Inflammatory macrophage treated with lipopolysaccharide for 4 hours (primary cell): ENCODE data around the gene SAE1.

ENCODE experiments used
- DNase-seq: peaks from one replicate; pipeline ENCODE4 v3.0.0-alpha.2; 2020

The SAE1 gene

DNA sequence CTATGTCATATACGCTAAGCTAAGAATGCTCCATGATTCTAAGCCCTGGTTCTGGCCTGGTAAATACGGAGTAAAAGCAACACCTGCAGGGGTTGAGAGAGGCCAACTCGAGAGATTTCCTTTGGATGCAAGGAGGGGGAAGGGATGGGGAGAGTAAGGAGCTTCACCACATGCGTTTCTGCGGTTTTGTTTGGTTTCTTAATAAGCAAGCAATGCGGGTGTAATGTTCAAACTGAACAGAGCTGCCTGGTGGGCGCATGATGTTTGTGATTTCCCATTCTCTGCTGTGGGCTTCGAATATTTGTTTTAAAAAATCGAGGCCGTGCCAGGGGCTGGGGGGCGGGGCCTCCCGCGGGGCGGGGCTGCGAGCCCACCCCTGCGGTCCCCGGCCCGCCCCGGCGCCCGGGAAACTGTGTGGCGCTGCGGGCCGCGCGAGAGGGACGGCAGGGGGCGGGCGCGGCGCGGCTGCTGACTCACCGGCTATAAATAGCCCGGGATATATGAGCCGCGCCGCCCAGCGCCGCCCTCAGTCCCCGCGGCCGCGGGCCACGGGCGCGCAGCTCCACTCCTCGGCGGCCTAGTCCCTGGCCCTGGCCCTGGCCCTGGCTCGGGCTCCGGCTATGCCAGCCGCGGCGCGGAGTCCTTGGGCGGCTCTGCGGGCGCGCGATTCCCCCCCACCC is 95.3 kb downstream of the SAE1 start:
- DNase-seq: peak; percentile 83

DNA sequence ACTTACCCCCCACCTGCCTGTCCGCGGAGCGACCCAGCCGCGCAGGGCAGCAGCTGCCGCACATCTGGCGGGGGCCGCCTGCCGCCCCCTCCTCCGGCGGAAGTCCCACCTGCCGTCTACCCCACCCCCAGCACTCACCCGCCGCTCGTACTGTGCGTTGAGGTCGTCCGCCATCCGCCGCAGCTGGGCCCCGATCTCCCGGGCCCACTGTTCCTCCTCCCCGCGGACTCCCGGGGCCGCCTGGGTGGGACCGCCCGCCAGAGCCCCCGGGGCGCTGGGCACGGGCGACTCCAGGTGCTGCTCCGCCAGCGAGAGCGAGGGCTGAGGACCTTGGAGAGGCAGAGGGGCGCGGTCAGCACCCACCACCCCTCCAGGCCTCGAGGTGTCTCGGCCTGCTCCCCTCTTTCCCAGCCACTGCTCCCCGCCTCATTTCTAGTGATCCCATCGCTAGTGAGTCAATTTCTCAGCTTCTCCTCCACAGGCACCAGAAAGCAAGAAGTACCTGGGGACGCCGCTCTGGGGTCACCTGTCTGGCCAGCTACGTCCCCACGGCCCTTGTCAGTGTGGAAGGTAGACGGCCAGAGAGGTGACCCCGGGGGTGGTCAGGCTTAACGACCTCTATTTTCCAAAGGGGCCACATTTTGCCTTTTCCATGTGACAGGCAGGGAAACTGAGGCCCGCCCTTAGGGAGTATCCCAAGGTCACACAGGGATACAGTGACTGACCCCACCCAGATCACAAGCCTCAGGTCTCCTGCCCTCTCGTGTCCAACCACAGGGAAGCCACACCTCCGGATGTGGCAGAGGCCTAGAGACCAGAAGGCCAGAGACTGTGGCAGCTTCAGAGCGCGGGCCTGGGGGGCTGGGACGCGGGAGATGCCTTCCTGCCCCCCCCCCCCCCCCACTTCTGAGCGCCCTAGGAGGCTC is 96.1 kb downstream of the SAE1 start:
- peak; percentile 94 for DNase-seq

DNA sequence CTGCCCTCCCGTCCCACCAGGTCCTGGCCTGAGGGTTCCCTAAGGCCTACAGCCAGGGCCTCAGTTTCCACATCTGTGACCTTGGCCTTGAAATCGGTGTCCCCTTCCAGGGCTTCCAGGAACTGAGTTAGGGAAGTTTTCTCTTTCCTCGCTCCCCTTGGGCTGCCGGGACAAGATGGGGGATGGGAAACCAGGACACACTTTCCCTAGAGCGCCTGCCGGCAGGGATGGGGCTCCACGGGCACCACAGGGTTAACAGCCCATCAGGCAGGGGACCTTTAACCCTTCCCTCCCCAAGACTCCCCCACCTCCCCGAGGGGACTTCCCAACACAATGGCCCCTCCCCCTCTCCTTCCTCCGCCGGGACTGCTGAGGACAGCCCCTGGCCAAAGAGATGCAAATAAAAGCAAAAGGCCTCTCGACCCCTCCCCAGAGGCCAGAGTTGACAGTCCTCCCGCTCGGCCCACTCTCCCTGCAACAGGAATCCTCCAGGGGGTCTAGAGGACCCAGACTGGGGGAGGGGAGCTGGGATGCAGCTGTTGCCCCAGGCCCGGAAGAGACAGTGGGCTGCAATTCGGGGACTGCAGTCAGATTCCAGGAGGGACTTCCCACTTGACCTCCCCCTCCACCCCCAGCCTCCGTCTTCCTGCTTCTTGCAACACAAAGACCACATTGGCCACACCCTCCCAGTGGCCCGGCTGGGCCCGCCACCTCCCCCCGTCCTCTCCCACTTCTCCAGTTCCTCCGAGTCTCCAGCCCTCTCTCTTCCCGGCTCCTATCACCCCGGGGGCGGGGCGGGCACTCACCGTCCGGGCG is 96.9 kb downstream of the SAE1 start:
- peak; percentile 93 for DNase-seq

DNA sequence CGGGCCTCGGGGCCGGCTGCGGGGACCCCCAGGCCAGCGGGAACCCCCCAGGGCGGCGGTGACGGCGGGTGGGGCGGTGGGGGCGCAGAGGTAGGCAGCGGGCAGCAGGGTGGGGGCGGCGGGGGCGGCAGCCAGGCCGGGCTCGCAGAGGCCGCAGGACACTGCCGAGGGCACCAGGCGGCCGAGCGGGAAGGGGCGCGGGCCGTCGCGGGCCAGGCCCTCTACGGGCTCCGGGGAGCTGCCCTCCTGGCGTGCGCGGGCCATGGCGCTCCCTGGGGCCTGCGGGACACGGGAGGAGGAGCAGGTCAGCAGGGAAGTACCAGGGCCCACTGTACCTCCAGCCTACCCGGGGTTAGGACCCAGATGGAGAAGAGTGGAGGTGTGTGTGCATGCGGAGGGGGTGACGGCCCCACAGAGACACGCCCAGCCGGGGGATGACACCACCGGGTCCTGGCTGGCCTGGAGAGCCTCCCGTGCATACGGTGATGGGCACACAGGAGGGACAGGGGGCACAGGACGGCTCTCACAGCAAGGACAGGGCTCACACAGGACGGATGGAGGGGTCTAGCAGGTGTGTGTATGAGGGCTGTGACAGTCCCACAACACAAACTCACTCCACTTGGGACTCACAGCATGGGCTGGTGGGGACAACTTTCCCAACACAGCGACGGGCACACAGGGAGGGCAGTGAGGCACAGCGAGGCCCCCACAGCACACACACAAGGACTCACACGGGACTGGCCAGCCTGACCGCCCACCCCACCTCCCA is 97.7 kb downstream of the SAE1 start:
- peak; percentile 35 for DNase-seq

DNA sequence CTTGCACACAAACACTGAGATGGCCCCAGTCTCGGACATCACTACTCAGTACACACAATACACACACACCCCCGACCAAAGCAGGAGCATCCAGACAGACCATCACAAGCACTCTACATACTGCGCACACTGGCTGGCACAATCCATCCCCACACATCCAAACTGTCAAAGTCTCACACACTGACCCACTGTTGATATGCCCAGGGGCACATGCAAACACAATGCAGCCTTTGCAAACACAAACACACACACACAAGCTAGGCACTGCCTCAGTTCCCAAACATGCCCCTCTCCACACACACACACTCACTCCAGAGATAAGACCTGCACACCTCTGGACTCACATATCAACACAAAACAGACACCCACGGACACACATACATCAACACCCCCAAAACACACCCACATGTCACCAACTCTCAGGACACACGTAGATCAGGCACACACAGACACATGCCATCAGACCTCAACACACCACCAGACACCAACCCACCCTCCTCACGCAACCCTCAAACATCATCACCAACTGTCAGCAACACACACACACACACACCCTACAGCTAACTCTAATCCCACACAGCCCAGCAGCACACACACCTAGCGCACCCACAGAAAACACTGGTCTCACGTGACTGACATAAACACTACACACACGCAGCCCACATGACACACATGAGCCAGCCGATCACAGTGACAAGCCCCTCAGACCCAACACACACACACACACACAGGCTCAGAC is 98.5 kb downstream of the SAE1 start:
- DNase-seq: peak; percentile 10

DNA sequence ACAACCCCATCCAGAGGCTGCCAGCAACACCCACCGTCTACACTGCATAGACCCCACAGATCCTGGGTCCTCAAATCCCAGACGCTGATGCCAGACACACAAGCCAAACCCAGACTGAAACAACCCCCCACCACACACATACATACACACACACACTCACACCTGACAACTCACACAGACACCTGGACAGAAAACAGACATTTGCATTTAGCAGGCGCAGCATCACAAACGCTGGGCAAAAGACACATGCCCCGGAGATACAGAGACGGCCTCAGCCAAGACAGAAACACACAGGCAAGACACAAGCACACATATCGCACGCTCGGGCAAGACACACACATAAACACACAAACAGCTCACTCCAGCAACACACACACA is 99.0 kb downstream of the SAE1 start:
- DNase-seq: no peak

DNA sequence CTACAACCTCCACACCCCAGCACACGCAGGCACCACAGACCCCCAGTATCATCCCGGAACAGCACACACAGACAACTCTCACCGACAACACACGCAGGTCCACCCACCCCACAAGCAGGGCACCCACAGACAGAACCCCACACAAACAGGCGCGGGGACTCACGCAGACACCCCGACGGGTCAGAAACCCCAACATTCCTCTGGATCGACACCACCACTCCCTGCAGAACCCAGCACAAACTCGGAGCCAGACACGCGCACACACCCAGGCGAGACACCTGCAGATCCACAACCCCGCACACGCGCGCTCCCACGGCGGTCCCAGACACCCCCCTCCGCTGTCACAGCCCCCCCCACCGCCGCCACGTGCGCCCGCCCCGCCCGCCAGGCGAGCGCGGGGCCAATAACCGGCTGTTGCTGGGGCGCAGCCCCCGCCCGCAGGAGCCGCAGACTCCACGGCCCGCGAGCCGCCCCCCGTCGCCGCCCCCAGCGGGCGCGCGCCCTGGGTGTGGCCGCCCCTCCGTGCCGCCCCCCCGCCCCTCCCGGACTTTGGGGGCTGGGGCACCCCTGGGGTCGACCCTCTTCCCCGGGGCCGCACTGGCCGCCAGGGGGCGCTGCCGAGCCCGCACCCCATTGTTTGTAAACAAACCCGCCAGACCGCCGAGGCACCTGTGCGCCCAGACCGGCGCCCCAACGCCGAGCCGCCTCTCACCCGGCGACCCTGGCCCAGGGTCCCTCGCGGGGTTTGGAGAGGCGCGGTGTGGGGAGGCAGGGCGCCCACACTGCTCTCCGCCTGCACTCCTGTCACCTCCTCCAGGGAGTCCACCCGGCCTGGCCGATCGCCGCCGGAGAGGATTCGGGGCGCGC is 99.7 kb downstream of the SAE1 start:
- DNase-seq: peak; percentile 36

DNA sequence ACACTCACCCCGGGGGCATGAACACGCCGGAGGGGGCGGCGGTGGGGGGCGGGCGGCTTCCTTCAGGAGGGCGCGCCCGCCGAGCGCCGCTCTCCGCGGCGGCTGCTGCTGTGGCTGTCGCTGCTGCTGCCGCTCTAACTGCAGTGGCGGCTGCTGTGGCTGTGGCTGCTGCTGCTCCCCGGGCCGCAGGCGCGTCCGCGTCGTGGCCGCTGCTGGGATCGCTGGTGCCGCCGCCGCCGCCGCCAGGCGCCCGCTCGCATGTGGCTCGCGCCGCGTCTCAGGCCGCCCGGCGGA is 100.2 kb downstream of the SAE1 start, which contains the start of gene BBC3:
BBC3 (minus strand) TSS at position 279 of the 294 bp plus-strand sequence. CDS start 2,768 bp downstream, outside the sequence.
- no peak for DNase-seq

DNA sequence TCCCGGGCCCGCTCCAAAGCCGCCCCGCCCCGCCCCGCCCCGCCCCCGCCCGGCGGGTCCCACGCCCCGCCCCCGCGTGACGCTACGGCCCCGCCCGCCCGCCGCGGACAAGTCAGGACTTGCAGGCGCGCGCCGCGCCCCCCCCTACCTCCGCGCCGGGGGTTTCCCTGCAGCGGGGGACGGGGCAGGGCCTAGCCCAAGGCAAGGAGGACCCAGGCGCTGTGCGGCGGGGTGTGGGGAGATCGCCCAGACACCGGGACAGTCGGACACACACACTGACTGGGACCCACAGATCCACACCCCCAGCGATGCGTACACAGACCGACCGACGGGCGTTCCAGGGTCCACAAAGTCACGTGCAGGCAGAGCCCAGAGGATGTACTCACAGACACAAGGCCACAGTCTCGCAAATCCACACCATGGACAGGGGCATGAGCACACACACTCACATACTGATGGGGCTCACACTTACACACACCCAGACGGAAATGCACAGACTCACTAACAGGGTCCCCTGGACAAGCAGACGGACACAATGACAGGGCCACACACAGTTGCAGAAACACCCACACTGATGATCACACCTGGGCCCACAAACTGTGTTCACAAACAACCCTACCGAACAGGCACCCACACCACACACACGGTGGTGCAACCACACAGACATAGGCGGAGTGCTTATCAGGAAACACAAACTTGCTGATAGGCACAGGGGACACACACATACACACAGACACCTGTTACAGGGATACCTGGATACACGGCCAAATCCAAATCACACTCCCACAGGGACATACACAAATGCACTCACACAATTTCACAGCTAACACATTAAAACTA is 100.8 kb downstream of the SAE1 start:
- DNase-seq: peak; percentile 86

DNA sequence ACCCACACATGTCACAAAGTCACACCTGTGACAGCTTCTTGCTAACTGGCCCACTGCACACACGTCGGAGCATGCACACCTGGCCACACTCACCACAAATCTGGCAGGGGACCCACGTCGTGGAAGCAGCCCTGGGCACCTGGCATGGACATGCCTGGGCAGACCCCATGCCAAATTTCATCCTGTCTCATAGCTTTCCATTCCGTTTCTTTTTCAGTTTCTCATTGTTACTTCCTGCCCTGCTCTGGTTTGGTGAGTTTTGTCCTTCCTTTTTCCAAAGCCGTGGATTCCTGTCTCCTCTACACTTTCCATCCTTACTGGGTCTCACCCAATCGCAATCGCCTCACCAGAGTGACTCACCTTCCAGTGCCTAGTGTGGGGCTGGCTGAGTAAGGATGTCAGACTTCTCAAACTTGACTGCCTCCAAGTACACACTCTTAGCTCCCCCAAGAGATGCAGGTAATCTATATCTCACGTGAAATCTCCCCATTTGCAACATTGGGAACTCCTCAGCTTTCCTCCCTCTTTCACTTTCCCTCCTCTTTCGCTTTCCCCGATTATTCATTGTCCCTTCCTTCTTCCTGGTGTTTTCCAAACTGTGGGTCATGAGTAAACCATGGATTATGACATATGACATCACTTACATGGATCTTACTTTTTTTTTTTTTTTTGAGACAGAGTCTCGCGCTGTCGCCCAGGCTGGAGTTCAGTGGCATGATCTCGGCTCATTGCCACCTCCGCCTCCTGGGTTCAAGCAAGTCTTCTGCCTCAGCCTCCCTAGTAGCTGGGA is 102.0 kb downstream of the SAE1 start:
- peak; percentile 86 for DNase-seq

DNA sequence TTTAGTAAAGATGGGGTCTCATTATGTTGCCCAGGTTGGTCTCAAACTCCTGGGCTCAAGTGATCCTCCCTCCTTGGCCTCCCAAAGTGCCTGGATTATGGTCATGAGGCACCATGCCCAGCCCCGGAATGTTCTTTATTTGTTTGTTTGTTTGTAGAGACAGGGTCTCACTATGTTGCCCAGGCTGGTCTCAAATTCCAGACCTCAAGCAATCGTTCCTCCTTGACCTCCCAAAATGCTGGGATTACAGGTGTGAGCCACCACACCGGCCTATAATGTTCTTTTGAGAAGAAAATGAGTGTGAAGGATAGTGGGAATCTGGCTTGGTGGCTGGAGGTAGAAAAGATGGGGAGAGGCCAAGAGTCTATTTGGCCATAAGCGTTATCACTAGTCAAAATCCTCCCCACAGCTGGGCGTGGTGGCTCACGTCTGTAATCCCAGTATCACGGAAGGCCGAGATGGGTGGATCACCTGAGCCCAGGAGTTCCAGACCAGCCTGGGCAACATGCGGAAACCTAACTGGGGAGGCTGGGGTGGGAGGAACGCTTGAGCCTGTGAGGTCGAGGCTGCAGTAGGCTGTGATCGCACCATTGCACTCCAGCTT is 105.5 kb downstream of the SAE1 start:
- DNase-seq: no peak

DNA sequence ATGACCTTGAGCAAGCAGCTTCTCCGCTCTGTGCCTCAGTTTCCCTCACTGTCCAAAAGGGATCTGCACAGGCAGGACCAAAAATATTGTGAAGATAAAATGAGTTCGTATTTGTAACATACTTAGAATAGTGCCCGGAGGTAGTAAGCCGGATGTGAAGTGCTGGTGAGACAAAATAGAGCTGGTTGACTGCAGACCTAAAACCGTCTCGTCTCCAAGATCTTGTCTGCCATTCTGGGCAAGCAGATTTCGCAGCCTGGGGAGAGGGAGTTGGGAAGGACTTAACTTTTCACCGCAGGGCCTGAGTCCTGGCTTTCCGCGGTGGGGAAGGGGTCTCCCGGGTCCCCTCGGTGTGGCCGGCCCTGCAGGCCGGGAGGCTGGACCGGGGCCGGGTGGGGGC is 108.5 kb downstream of the SAE1 start:
- DNase-seq: no peak

DNA sequence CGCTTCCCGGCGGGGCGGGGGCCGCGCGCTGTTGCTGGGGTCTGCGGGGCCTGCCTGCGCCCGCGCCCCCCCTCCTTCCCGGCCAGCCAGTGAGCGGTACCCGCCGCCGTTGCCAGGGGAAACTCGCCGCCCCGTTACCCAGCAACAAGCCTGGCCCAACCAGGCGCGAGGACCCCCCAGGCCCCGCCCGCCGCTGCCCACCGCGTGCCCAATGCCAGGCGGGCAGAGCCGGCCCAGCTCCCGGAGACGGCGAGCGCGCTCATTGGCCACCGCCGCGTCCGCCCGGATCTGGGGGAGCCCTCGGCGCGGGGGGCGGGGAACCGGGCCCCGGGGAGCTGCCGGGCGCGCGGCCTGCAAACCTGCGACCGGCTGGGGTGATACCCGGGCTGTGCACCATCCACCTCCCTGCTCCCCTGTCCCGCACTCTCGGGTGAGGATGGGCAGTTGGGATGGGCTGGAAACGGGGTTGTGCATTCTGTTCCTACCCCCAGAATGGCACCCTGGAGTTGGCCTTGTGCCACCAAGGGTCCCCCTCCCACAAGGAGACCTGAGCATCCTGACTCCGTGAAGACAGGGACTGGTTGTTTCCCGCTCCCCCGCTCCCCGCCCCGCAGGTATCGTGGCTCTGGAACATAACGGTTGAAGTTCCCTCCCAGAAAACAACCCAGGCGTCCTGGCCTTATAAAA is 109.1 kb downstream of the SAE1 start:
- no peak for DNase-seq

DNA sequence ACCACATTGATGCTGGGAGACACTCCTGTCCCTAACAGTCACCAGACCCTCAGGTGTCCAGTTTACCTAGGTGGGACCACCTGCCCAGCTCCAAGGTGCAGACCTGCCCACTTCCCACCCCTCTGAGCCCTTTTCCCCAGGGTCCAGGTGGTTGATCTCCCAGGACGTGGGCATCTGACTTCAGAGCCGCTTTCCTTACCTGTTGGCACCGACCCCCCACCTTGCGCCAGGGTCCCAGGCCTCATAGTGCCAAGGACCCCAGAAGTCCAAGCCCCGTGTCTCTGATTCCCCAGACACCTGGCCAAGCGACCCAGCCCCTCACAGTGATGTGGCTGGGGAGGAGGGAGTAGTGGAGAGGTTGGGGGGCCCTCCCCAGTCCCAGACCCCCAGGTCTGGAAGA is 109.9 kb downstream of the SAE1 start:
- DNase-seq: no peak

DNA sequence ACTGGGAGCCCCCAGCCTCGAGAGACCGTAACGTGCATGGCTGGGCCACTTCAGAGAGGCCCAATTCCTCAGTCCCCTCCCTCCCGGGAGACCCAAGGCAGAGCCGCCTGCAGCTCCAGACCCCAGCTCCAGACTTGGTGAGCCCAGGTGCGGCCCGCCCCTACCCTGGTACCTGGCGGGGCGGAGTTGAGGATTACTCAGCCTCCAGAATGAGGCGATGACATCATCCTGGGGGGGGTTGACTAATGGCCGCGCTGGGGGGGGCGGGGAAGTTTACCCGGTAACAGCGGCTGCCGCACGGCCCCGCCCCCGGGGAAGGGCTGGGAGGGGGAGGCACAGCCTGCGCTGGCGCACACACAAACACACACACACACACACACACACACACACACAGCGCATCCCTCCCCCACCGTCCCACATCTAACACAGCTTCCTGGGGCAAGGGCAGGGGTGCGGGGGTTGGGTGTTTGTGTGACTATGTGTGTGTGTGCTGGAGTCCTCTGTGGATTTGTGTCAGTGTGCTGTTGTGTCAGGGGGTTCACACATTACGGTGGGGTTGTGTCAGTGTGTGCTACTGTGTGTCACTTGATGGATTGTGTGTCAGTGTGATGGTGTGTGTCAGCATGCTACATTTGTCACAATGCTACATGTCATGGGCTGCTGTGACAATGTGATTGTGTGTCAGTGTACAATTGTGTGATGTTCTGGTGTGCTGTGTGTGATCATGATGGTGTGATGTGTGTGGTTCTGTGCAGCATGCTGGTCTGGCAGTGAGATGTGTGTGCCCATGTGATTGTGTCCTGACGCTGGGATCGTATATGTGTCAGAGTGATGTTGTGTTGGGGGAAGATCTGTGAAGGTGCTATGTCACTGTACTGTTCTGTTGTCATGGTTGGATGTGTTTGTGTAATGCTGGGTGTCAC is 110.6 kb downstream of the SAE1 start:
- DNase-seq: peak; percentile 56

DNA sequence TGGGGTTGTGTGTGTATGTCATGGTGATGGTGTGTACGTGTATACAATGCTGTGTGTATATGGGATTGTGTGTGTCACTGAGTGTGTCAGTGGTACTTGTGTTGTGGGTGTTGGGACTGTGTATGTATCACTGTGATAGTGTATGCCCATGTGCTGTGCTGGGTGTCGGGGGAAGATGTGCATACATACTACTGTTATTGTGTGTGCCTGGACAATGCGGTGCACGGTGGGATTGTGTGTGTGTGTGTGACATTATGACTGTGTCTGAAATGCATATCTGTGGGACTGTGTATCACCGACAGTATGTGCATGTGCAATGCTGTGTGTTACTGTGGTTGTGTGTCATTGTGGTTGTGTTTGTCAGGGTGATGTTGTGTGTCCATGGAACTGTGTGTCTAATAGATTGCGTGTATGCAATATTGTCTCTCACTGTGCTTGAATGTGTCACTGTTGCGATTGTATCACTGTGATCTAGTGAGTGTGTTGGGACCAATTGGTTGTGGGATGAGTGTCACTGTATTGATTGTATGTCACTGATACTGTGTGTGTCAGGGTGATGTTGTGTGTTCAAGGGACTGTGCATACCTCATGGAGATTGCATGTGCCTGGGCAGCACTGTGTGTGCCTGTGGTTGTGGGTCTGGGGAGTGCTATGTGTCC is 111.4 kb downstream of the SAE1 start:
- no peak for DNase-seq
